ENCODE measurements around the gene COX4I2. TPM values are rescaled to one million over a fixed set of nuclear protein-coding genes. Genes with fewer than 3 reads are reported as not detected.

The COX4I2 gene
- total and polyA plus RNA-seq, 2 donors (not counting 3 experiments of a cell fraction or from before 2014, with no cell fraction given), result not detected

DNA sequence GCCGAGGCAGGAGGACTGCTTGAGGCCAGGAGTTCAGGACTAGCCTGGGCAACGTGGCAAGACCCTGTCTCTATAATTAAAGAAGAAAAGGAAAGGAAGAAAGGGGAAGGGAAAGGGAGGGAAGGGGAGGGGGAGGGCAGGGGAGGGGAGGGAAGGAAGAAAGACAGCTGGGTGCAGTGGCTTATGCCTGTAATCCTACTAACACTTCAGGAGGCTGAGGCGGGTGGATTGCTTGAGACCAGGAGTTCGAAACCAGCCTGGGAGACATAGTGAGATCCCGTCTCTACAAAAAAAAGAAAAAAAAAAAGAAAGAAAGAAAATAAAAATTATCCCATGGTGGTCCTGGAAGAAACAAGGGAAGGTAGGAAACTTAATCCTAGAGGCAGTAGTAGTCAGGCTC, 51.4 kb downstream of the COX4I2 start:
- dilution Hi-C loops (cut with MboI; ENCODE audit: extremely low pct_ligation_motif_present, low sequenced_read_pairs) (no loop called here), intact Hi-C loops (cut with micrococcal nuclease) (no loop called here)
- Histone ChIP-seq H3K9me3 (replicated peaks; ENCODE audit: control insufficient read depth, insufficient read depth, low read length) (no peaks in the 10 kb centered on the region), H3K27ac (ENCODE audit: insufficient read depth, low read depth, low read length) (no peak overlapping the region), H3K4me2 (ENCODE audit: insufficient read depth, low read length) (no peak overlapping the region), H3K79me2 (ENCODE audit: control insufficient read depth, insufficient read depth, low read length) (peaks cover 83% of the 10 kb centered on the region), H3K4me1 (ENCODE audit: control insufficient read depth, extremely low read depth, insufficient read depth, low read length) (peaks cover 5% of the 10 kb centered on the region), H3K9ac (replicated peaks; ENCODE audit: extremely low read depth, insufficient read depth, low read length) (no peak overlapping the region), H2AFZ (ENCODE audit: low read depth, low read length) (no peak overlapping the region), H3K9me1 (replicated peaks; ENCODE audit: control insufficient read depth, extremely low read depth, insufficient read depth, low read length) (no peaks in the 10 kb centered on the region), H3K27me3 (ENCODE audit: control insufficient read depth in 2 of 2, insufficient read depth in 2 of 2, low read length in 2 of 2) (no peaks in the 10 kb centered on the region), H4K20me1 (replicated peaks; ENCODE audit: control insufficient read depth, extremely low read depth, insufficient read depth, low read length) (no peaks in the 10 kb centered on the region), H3K4me3 (replicated peaks in 1 of 3; ENCODE audit: insufficient read depth in 1 of 3, low read depth in 1 of 3, low read length in 3 of 3) (no peak overlapping the region), H3K36me3 (ENCODE audit: control insufficient read depth in 2 of 2, extremely low read depth in 1 of 2, insufficient read depth in 2 of 2, low read length in 2 of 2) (peaks cover 0 to 12% of the 10 kb centered on the region in 2 experiments)
- TF ChIP-seq CTCF (IDR thresholded peaks at IDR 0.05; ENCODE audit: extremely low read depth in 1 of 2, insufficient read depth in 1 of 2, low read depth in 1 of 2, low read length in 2 of 2) (no peak), EZH2 (IDR thresholded peaks at IDR 0.05; ENCODE audit: borderline replicate concordance, low read depth, low read length, severe bottlenecking) (no peak), MYC (IDR thresholded peaks at IDR 0.05; ENCODE audit: low read depth, low read length) (no peak), GATA2 (IDR thresholded peaks at IDR 0.05; ENCODE audit: insufficient read depth, insufficient read length, low read depth, low read length) (no peak), JUN (IDR thresholded peaks at IDR 0.05; ENCODE audit: borderline replicate concordance, insufficient read depth, insufficient read length, low read depth) (no peak)
- DNase-seq (ENCODE audit: low read depth, low spot score) (no peak), FAIRE-seq (no peak)
- no TSS peak for BruUV-seq (replicated peaks)
- POLR2A ChIA-PET, result interaction anchor here (0.7 kb wide), 1 partner anchor 28 kb away, joined by 3 read pairs; no protein-coding TSS in a partner anchor
- CTCF ChIA-PET, result interaction anchor here (1.7 to 2.4 kb wide), 2 partner anchors 27 to 34 kb away, joined by 7 to 10 read pairs; no protein-coding TSS in a partner anchor
